Urinary bladder (tissue), 4 donors: ENCODE measurements around the gene VCL. TPM values are rescaled to one million over a fixed set of nuclear protein-coding genes. Genes with fewer than 3 reads are reported as not detected.
"Not testable (repeated sequence)": the region's sequence is repeated elsewhere in the genome, so short reads cannot be mapped to it uniquely, and the experiment has no call there.

Source experiments
- DNase-seq: peaks from one replicate; pipeline ENCODE4 v3.0.0-alpha.2; 2015; ENCODE audit errors: extremely low spot score
- H3K27ac ChIP-seq: one replicate; pipeline ENCODE4 v1.5.1; 2013; ENCODE audit warnings: low read depth, mild to moderate bottlenecking, moderate library complexity
- H3K36me3 ChIP-seq: one replicate; pipeline ENCODE4 v1.6.1; 2013; ENCODE audit warnings: mild to moderate bottlenecking, moderate library complexity; ENCODE audit not compliant: insufficient read depth
- H3K4me1 ChIP-seq: one replicate; pipeline ENCODE4 v1.6.1; 2013; ENCODE audit warnings: mild to moderate bottlenecking, moderate library complexity; ENCODE audit not compliant: insufficient read depth
- H3K4me3 ChIP-seq: one replicate; pipeline ENCODE4 v1.5.1; 2013; ENCODE audit warnings: low read depth, low read length
- WGBS: extraction: QIAGEN DNeasy Blood & Tissue Kit; methylation state at CpG from one replicate; pipeline ENCODE4 v1.1.7; 2013; 5-methylcytosine and 5-hydroxymethylcytosine counted together
- polyA plus RNA-seq: library from polyadenylated mRNA; stranded (reverse); fragments of 200-250 nt; gene quantifications from one replicate; pipeline ENCODE4 v1.2.3, GENCODE V29; 2013
- total RNA-seq: library from RNA; depleted of rRNA; stranded (reverse); fragments of >200 nt; gene quantifications from one replicate; pipeline ENCODE4 v1.2.3, GENCODE V29; 2014
- donor health status: healthy with polysubstance abuse.
- donor health status: healthy.

VCL gene
- total RNA-seq: 226 TPM
- polyA plus RNA-seq: 277 TPM

GRCh38 chr10:73997787-73998622 lies at the start of gene VCL:
TSS of gene VCL (plus strand) at chr10:73998116. CDS start at chr10:73998208, 92 bp downstream.
- DNase-seq: peak; percentile 87
- H3K36me3 ChIP-seq: no peaks in the 10 kb centered on the region
- peak within 1 kb of the TSS; percentile 89 for H3K4me3 ChIP-seq
- peak within 1 kb of the TSS; percentile 88 for H3K27ac ChIP-seq
- under 1% methylated on average over 92 of the region's 92 CpGs for WGBS
- peaks cover 2% of the 10 kb centered on the region for H3K4me1 ChIP-seq

- H3K4me1 ChIP-seq: no peaks in the 10 kb centered on the region
- no peak overlapping the region for H3K4me3 ChIP-seq
- H3K27ac ChIP-seq: no peak overlapping the region
- no peak for DNase-seq
- no peaks in the 10 kb centered on the region for H3K36me3 ChIP-seq
- WGBS: 93% methylated on average over 10 of the region's 10 CpGs
Measured at GRCh38 chr10:73948947-73949633, 48.8 kb upstream of the VCL start.

- no peaks in the 10 kb centered on the region for H3K4me1 ChIP-seq
- no peak overlapping the region for H3K27ac ChIP-seq
- no peaks in the 10 kb centered on the region for H3K36me3 ChIP-seq
- WGBS: 67% methylated on average over 13 of the region's 13 CpGs
- DNase-seq: no peak
- H3K4me3 ChIP-seq: no peak overlapping the region
Measured at GRCh38 chr10:73950155-73950948, 47.6 kb upstream of the VCL start.

- Histone ChIP-seq H3K36me3 (no peaks in the 10 kb centered on the region), H3K4me1 (no peaks in the 10 kb centered on the region), H3K4me3 (no peak overlapping the region), H3K27ac (no peak overlapping the region)
- 95% methylated on average over 1 of the region's 1 CpG for WGBS
- DNase-seq: no peak
Measured at GRCh38 chr10:73953665-73954064, 44.3 kb upstream of the VCL start.

GRCh38 chr10:73954737-73955136 lies 43.2 kb upstream of the VCL start:
- no peaks in the 10 kb centered on the region for H3K36me3 ChIP-seq
- 98% methylated on average over 2 of the region's 2 CpGs for WGBS
- DNase-seq: no peak
- no peak overlapping the region for H3K27ac ChIP-seq
- H3K4me3 ChIP-seq: no peak overlapping the region
- H3K4me1 ChIP-seq: no peaks in the 10 kb centered on the region

- DNase-seq: no peak
- WGBS: 94% methylated on average over 2 of the region's 2 CpGs
- H3K4me3 ChIP-seq: no peak overlapping the region
- no peak overlapping the region for H3K27ac ChIP-seq
- no peaks in the 10 kb centered on the region for H3K36me3 ChIP-seq
- no peaks in the 10 kb centered on the region for H3K4me1 ChIP-seq
Measured at GRCh38 chr10:73955719-73956118, 42.2 kb upstream of the VCL start.

- H3K4me1 ChIP-seq: no peaks in the 10 kb centered on the region
- H3K4me3 ChIP-seq: no peak overlapping the region
- DNase-seq: no peak
- no peak overlapping the region for H3K27ac ChIP-seq
- WGBS: 31% methylated on average over 9 of the region's 9 CpGs
- no peaks in the 10 kb centered on the region for H3K36me3 ChIP-seq
Measured at GRCh38 chr10:73956476-73957359, 41.2 kb upstream of the VCL start.

GRCh38 chr10:73959484-73960243 lies 38.3 kb upstream of the VCL start:
- no peak overlapping the region for H3K27ac ChIP-seq
- DNase-seq: no peak
- H3K4me3 ChIP-seq: no peak overlapping the region
- WGBS: 85% methylated on average over 6 of the region's 6 CpGs
- no peaks in the 10 kb centered on the region for H3K36me3 ChIP-seq
- H3K4me1 ChIP-seq: no peaks in the 10 kb centered on the region

- Histone ChIP-seq H3K4me1 (no peaks in the 10 kb centered on the region), H3K36me3 (no peaks in the 10 kb centered on the region), H3K4me3 (no peak overlapping the region), H3K27ac (no peak overlapping the region)
- no peak for DNase-seq
- WGBS: 97% methylated on average over 2 of the region's 2 CpGs
Measured at GRCh38 chr10:73962386-73962785, 35.5 kb upstream of the VCL start.

- 95% methylated on average over 12 of the region's 12 CpGs for WGBS
Measured at GRCh38 chr10:73963533-73963932, 34.4 kb upstream of the VCL start.

GRCh38 chr10:73964743-73965142 lies 33.2 kb upstream of the VCL start:
- WGBS: 93% methylated on average over 2 of the region's 2 CpGs

More at GRCh38 chr10:73963533-73963932, 34.4 kb upstream of the VCL start:
- not testable (repeated sequence) for H3K4me3 ChIP-seq, H3K27ac ChIP-seq, DNase-seq, H3K36me3 ChIP-seq, H3K4me1 ChIP-seq

GRCh38 chr10:73965267-73965889 lies 32.5 kb upstream of the VCL start:
- DNase-seq, H3K36me3 ChIP-seq, H3K4me1 ChIP-seq, H3K4me3 ChIP-seq: not testable (repeated sequence)
- 74% methylated on average over 12 of the region's 12 CpGs for WGBS
- H3K27ac ChIP-seq: peak overlapping the region; percentile 91

More at GRCh38 chr10:73964743-73965142, 33.2 kb upstream of the VCL start:
- DNase-seq: no peak
- no peaks in the 10 kb centered on the region for H3K36me3 ChIP-seq
- no peak overlapping the region for H3K4me3 ChIP-seq
- no peaks in the 10 kb centered on the region for H3K4me1 ChIP-seq
- H3K27ac ChIP-seq: no peak overlapping the region
